ENCODE data around the gene TMBIM1. TPM values are rescaled to one million over a fixed set of nuclear protein-coding genes. Genes with fewer than 3 reads are reported as not detected.

Gene TMBIM1
- total RNA-seq, 1 donor from 2014 or later = 656 TPM

- FAIRE-seq = no peak
- peaks cover 31% of the 10 kb centered on the region for H3K36me3 ChIP-seq (ENCODE audit: control insufficient read depth, insufficient read depth, low read length)
- TF ChIP-seq CTCF (IDR thresholded peaks at IDR 0.05; ENCODE audit: insufficient read depth, low read length, severe bottlenecking) = no peak
Observed at GRCh38 chr2:218233543-218233942, 58.8 kb downstream of the TMBIM1 start.

GRCh38 chr2:218230882-218231281 lies 61.4 kb downstream of the TMBIM1 start:
- Histone ChIP-seq H3K4me3 (ENCODE audit: low read depth, low read length) (no peak overlapping the region), H3K36me3 (ENCODE audit: control insufficient read depth, insufficient read depth, low read length) (peaks cover 32% of the 10 kb centered on the region), H3K27me3 (ENCODE audit: control insufficient read depth, insufficient read depth, low read length) (no peaks in the 10 kb centered on the region)
- FAIRE-seq (no peak), DNase-seq (ENCODE audit: low read depth) (no peak)
- peak; percentile 18 for TF ChIP-seq CTCF (IDR thresholded peaks at IDR 0.05; ENCODE audit: insufficient read depth, low read length, severe bottlenecking)

More at GRCh38 chr2:218233543-218233942, 58.8 kb downstream of the TMBIM1 start:
- no peak overlapping the region for H3K4me3 ChIP-seq (ENCODE audit: low read depth, low read length)
- H3K27me3 ChIP-seq (ENCODE audit: control insufficient read depth, insufficient read depth, low read length) = no peaks in the 10 kb centered on the region
- DNase-seq (ENCODE audit: low read depth) = no peak

GRCh38 chr2:218229851-218230250 lies 62.5 kb downstream of the TMBIM1 start:
- no peak overlapping the region for H3K4me3 ChIP-seq (ENCODE audit: low read depth, low read length)
- DNase-seq (ENCODE audit: low read depth) (peak; percentile 80), FAIRE-seq (no peak)
- H3K36me3 ChIP-seq (ENCODE audit: control insufficient read depth, insufficient read depth, low read length) = peaks cover 28% of the 10 kb centered on the region
- TF ChIP-seq CTCF (IDR thresholded peaks at IDR 0.05; ENCODE audit: insufficient read depth, low read length, severe bottlenecking) = no peak
- H3K27me3 ChIP-seq (ENCODE audit: control insufficient read depth, insufficient read depth, low read length) = no peaks in the 10 kb centered on the region

- TF ChIP-seq CTCF (IDR thresholded peaks at IDR 0.05; ENCODE audit: insufficient read depth, low read length, severe bottlenecking) = no peak
- no peak overlapping the region for H3K4me3 ChIP-seq (ENCODE audit: low read depth, low read length)
- H3K27me3 ChIP-seq (ENCODE audit: control insufficient read depth, insufficient read depth, low read length) = no peaks in the 10 kb centered on the region
- DNase-seq (ENCODE audit: low read depth) (peak; percentile 93), FAIRE-seq (no peak)
- H3K36me3 ChIP-seq (ENCODE audit: control insufficient read depth, insufficient read depth, low read length) = peaks cover 24% of the 10 kb centered on the region
Observed at GRCh38 chr2:218229239-218229638, 63.1 kb downstream of the TMBIM1 start.

- no peaks in the 10 kb centered on the region for H3K27me3 ChIP-seq (ENCODE audit: control insufficient read depth, insufficient read depth, low read length)
- DNase-seq (ENCODE audit: low read depth) = peak; percentile 86
- H3K4me3 ChIP-seq (ENCODE audit: low read depth, low read length) = no peak overlapping the region
- FAIRE-seq = no peak
- H3K36me3 ChIP-seq (ENCODE audit: control insufficient read depth, insufficient read depth, low read length) = peaks cover 22% of the 10 kb centered on the region
- TF ChIP-seq CTCF (IDR thresholded peaks at IDR 0.05; ENCODE audit: insufficient read depth, low read length, severe bottlenecking) = no peak
Observed at GRCh38 chr2:218228366-218229090, 63.8 kb downstream of the TMBIM1 start.

- FAIRE-seq = no peak
- no peak overlapping the region for H3K4me3 ChIP-seq (ENCODE audit: low read depth, low read length)
Observed at GRCh38 chr2:218226903-218227302, 65.4 kb downstream of the TMBIM1 start.

More at GRCh38 chr2:218226903-218227302, 65.4 kb downstream of the TMBIM1 start:
- TF ChIP-seq CTCF (IDR thresholded peaks at IDR 0.05; ENCODE audit: insufficient read depth, low read length, severe bottlenecking) = no peak
- no peaks in the 10 kb centered on the region for H3K27me3 ChIP-seq (ENCODE audit: control insufficient read depth, insufficient read depth, low read length)
- no peak for DNase-seq (ENCODE audit: low read depth)
- peaks cover 20% of the 10 kb centered on the region for H3K36me3 ChIP-seq (ENCODE audit: control insufficient read depth, insufficient read depth, low read length)
